Activated CD4-positive, alpha-beta T cell treated with anti-CD3 and anti-CD28 coated beads for 4 hours (primary cell): ENCODE data around the gene TMEM175.

Experiments used
- DNase-seq, 2 donors: peaks; one replicate each; pipeline ENCODE4 v3.0.0-alpha.2; 2020

The TMEM175 gene

GRCh38 chr4:948101-948935, 16.1 kb downstream of the TMEM175 start:
- DNase-seq = no peak

- DNase-seq = no peak
Measured at GRCh38 chr4:948936-949300, 16.7 kb downstream of the TMEM175 start.

- DNase-seq = no peak
Measured at GRCh38 chr4:949656-950055, 17.4 kb downstream of the TMEM175 start.

- no peak for DNase-seq
Measured at GRCh38 chr4:950136-951020, 18.1 kb downstream of the TMEM175 start.

- no peak for DNase-seq
Measured at GRCh38 chr4:951186-951585, 18.9 kb downstream of the TMEM175 start.

GRCh38 chr4:951594-952468, 19.6 kb downstream of the TMEM175 start:
- no peak for DNase-seq

GRCh38 chr4:952881-953573, 20.8 kb downstream of the TMEM175 start:
- DNase-seq = no peak

- no peak for DNase-seq
Measured at GRCh38 chr4:953574-953915, 21.3 kb downstream of the TMEM175 start.

GRCh38 chr4:954211-955020, 22.2 kb downstream of the TMEM175 start:
- DNase-seq = no peak

- DNase-seq = no peak
Measured at GRCh38 chr4:955161-955921, 23.1 kb downstream of the TMEM175 start.

- DNase-seq = no peak
Measured at GRCh38 chr4:955931-956381, 23.7 kb downstream of the TMEM175 start.

- DNase-seq = no peak
Measured at GRCh38 chr4:956531-957230, 24.4 kb downstream of the TMEM175 start.

GRCh38 chr4:957231-957580, 24.9 kb downstream of the TMEM175 start:
- no peak for DNase-seq

- DNase-seq = no peak
Measured at GRCh38 chr4:957581-958313, 25.5 kb downstream of the TMEM175 start.

- DNase-seq = no peak
Measured at GRCh38 chr4:958314-958665, 26.0 kb downstream of the TMEM175 start.

- no peak for DNase-seq
Measured at GRCh38 chr4:958696-959337, 26.6 kb downstream of the TMEM175 start.

GRCh38 chr4:959338-960139, 27.3 kb downstream of the TMEM175 start:
- no peak for DNase-seq

- DNase-seq = no peak
Measured at GRCh38 chr4:960140-960635, 27.9 kb downstream of the TMEM175 start.
